A549 (cell line): ENCODE measurements around the gene PODNL1. TPM values are rescaled to one million over a fixed set of nuclear protein-coding genes. Genes with fewer than 3 reads are reported as not detected.

Source experiments
- ATAC-seq, 2 experiments: fragments of 200-7000 bp in 1 of 2; fragments of >200 bp in 1 of 2; cut with Nextera tagmentation in 1 of 2; cut with Tn5 transposase in 1 of 2; 3 replicates each; pipeline versions ENCODE4 v1.8.0 to v1.9.1; 2018 to 2020; ENCODE audit warnings: mild to moderate bottlenecking in 1 of 2, moderate library complexity in 1 of 2
- CTCF ChIA-PET: fragments of 300-600 bp; sonication (Branson Sonifier 250); formaldehyde crosslinking; extraction: SDS; loops from one replicate; lab custom pipeline; 2021; ENCODE audit warnings: antibody characterized with exemption, inconsistent platforms; lab: Yijun Ruan, JAX
- POLR2A ChIA-PET: fragments of 350-600 bp; formaldehyde crosslinking; extraction: SDS; loops from one replicate; lab custom pipeline; 2021; ENCODE audit warnings: antibody characterized with exemption, inconsistent platforms; lab: Yijun Ruan, JAX
- DNase-seq, 2 experiments: peaks; one replicate each; pipeline versions ENCODE4 v3.0.0 to v3.0.0-alpha.2; 2011 to 2016; ENCODE audit warnings: low read depth in 1 of 2, low spot score in 1 of 2
- FAIRE-seq: peaks from 2 replicates; lab custom pipeline; 2011; peaks lifted over from hg19 to GRCh38; lab: Jason Lieb, UNC
- H3K27ac ChIP-seq, 2 experiments: fragments of >200 bp; sonication (Bioruptor Twin); formaldehyde crosslinking; 3 replicates each; pipeline ENCODE4 v1.5.1; 2016 to 2017
- H3K4me1 ChIP-seq: fragments of >200 bp; sonication (Bioruptor Twin); formaldehyde crosslinking; 3 replicates; pipeline ENCODE4 v1.6.1; 2016
- H3K4me2 ChIP-seq: fragments of >200 bp; sonication (Bioruptor Twin); formaldehyde crosslinking; 3 replicates; pipeline ENCODE4 v1.6.1; 2016
- H3K4me3 ChIP-seq: fragments of >200 bp; sonication (Bioruptor Twin); formaldehyde crosslinking; 3 replicates; pipeline ENCODE4 v1.5.1; 2016
- H3K9me3 ChIP-seq: fragments of >200 bp; sonication (Bioruptor Twin); formaldehyde crosslinking; 3 replicates; pipeline ENCODE4 v1.6.1; 2016
- BHLHE40 ChIP-seq: IDR thresholded peaks from 2 replicates; pipeline ENCODE4 v1.6.1; 2012; ENCODE audit warnings: low read depth, low read length, inconsistent platforms
- CBX8 ChIP-seq: fragments of 200-600 bp; sonication (generic); IDR thresholded peaks from 2 replicates; pipeline ENCODE4 v1.6.1; 2016
- CHD2 ChIP-seq: fragments of 150-350 bp; IDR thresholded peaks from 2 replicates; pipeline ENCODE4 v1.6.1; 2014; ENCODE audit warnings: low read length; ENCODE audit not compliant: partially characterized antibody
- EHF ChIP-seq: fragments of 250-450 bp; sonication (Bioruptor Pico); IDR thresholded peaks from 2 replicates; pipeline ENCODE4 v1.5.0; 2020; ENCODE audit warnings: mild to moderate bottlenecking
- EP300 ChIP-seq, 2 experiments: fragments of >200 bp; sonication (Bioruptor Twin); formaldehyde crosslinking; IDR thresholded peaks; 2 replicates in 1 of 2; 3 replicates in 1 of 2; pipeline ENCODE4 v1.6.1; 2016 to 2017
- FOSB ChIP-seq: fragments of 250-450 bp; sonication (Bioruptor Pico); IDR thresholded peaks from 2 replicates; pipeline ENCODE4 v1.5.0; 2020; ENCODE audit warnings: mild to moderate bottlenecking, moderate library complexity
- GATA3 ChIP-seq: IDR thresholded peaks from 2 replicates; pipeline ENCODE4 v1.6.1; 2012; ENCODE audit warnings: borderline replicate concordance
- HDAC2 ChIP-seq: fragments of 200-600 bp; sonication (generic); IDR thresholded peaks from 2 replicates; pipeline ENCODE4 v1.6.1; 2016
- HOXB13 ChIP-seq: fragments of 250-450 bp; sonication (Bioruptor Pico); IDR thresholded peaks from 2 replicates; pipeline ENCODE4 v1.5.0; 2020; ENCODE audit warnings: low read depth, mild to moderate bottlenecking, moderate library complexity
- HOXB5 ChIP-seq: fragments of 250-450 bp; sonication (Bioruptor Pico); IDR thresholded peaks from 2 replicates; pipeline ENCODE4 v1.5.0; 2020; ENCODE audit warnings: mild to moderate bottlenecking, moderate library complexity
- MAZ ChIP-seq: fragments of 150-350 bp; IDR thresholded peaks from 2 replicates; pipeline ENCODE4 v1.6.1; 2014; ENCODE audit warnings: antibody characterized with exemption, low read depth, low read length, borderline replicate concordance
- NPAS2 ChIP-seq: fragments of 250-450 bp; sonication (Bioruptor Pico); IDR thresholded peaks from 2 replicates; pipeline ENCODE4 v1.8.0; 2022; ENCODE audit warnings: mild to moderate bottlenecking, moderate library complexity, borderline replicate concordance
- NR3C1 ChIP-seq: fragments of >200 bp; sonication (Bioruptor Twin); formaldehyde crosslinking; IDR thresholded peaks from 3 replicates; pipeline ENCODE4 v1.6.1; 2017
- POLR2A ChIP-seq: IDR thresholded peaks from 2 replicates; pipeline ENCODE4 v1.6.1; 2012; ENCODE audit warnings: mild to moderate bottlenecking, low read length
- POLR2AphosphoS2 ChIP-seq: conservative IDR thresholded peaks from 2 replicates; pipeline ENCODE4 v1.6.1; 2012; ENCODE audit warnings: low read length, improper control_type of control experiment, inconsistent platforms
- RAD21 ChIP-seq, 2 experiments: fragments of >200 bp in 1 of 2; sonication (Bioruptor Twin) in 1 of 2; formaldehyde crosslinking in 1 of 2; IDR thresholded peaks in 1 of 2; conservative IDR thresholded peaks in 1 of 2; 2 replicates in 1 of 2; 3 replicates in 1 of 2; pipeline ENCODE4 v1.6.1; 2012 to 2018; ENCODE audit warnings: inconsistent platforms in 1 of 2
- RARB ChIP-seq: fragments of 250-450 bp; sonication (Bioruptor Pico); IDR thresholded peaks from 2 replicates; pipeline ENCODE4 v1.8.0; 2021; ENCODE audit warnings: mild to moderate bottlenecking, moderate library complexity
- RCOR1 ChIP-seq: fragments of 150-350 bp; IDR thresholded peaks from 2 replicates; pipeline ENCODE4 v1.6.1; 2014; ENCODE audit warnings: antibody characterized with exemption, low read length, low read depth
- RNF2 ChIP-seq: fragments of 200-600 bp; sonication (generic); IDR thresholded peaks from 2 replicates; pipeline ENCODE4 v1.6.1; 2016; ENCODE audit warnings: low read depth, mild to moderate bottlenecking, antibody characterized with exemption, moderate library complexity, borderline replicate concordance
- TFCP2L1 ChIP-seq: fragments of 250-450 bp; sonication (Bioruptor Pico); IDR thresholded peaks from 2 replicates; pipeline ENCODE4 v1.5.0; 2021; ENCODE audit warnings: mild to moderate bottlenecking
- TP53 ChIP-seq: fragments of 250-450 bp; sonication (Bioruptor Pico); IDR thresholded peaks from 2 replicates; pipeline ENCODE4 v1.5.0; 2021; ENCODE audit warnings: mild to moderate bottlenecking, moderate library complexity
- ZC3H11A ChIP-seq: fragments of 450-650 bp; IDR thresholded peaks from 2 replicates; pipeline ENCODE4 v1.6.1; 2014; ENCODE audit warnings: antibody characterized with exemption, mild to moderate bottlenecking
- ZFP36 ChIP-seq: fragments of 450-650 bp; IDR thresholded peaks from 2 replicates; pipeline ENCODE4 v1.6.1; 2014; ENCODE audit warnings: borderline replicate concordance; ENCODE audit not compliant: partially characterized antibody
- ZNF302 ChIP-seq: fragments of 250-450 bp; sonication (Bioruptor Pico); IDR thresholded peaks from 2 replicates; pipeline ENCODE4 v1.9.0; 2021; ENCODE audit warnings: inconsistent platforms, mild to moderate bottlenecking, moderate library complexity
- WGBS: methylation state at CpG from one replicate; pipeline ENCODE4 v1.1.6; 2017; ENCODE audit errors: missing lambda C conversion rate; 5-methylcytosine and 5-hydroxymethylcytosine counted together
- polyA plus RNA-seq, 4 experiments: library from polyadenylated mRNA; depleted of rRNA in 3 of 4; stranded (reverse); fragments of >200 nt; fragmentation: RNase III in 1 of 4; extraction: RNeasy Plus Mini Kit Qiagen cat#74134 plus additional on column Dnase treatment in 1 of 4; gene quantifications; 2 replicates in 3 of 4; 3 replicates in 1 of 4; pipeline ENCODE4 v1.2.3, GENCODE V29; 2011 to 2017
- TF ChIP-seq, protein P1 (sequence below): fragments of 450-650 bp; IDR thresholded peaks from 2 replicates; pipeline ENCODE4 v1.6.1; 2014; ENCODE audit warnings: antibody characterized with exemption
- TF ChIP-seq, protein P2 (sequence below): IDR thresholded peaks from 2 replicates; pipeline ENCODE4 v1.6.1; 2012
- TF ChIP-seq, protein P3 (sequence below): fragments of 250-450 bp; sonication (Bioruptor Pico); IDR thresholded peaks from 2 replicates; pipeline ENCODE4 v1.5.0; 2021; ENCODE audit warnings: mild to moderate bottlenecking, moderate library complexity, borderline replicate concordance
- TF ChIP-seq, protein P4 (sequence below): fragments of 150-350 bp; IDR thresholded peaks from 2 replicates; pipeline ENCODE4 v1.6.1; 2014; ENCODE audit warnings: low read depth, mild to moderate bottlenecking, low read length
- TF ChIP-seq, protein P5 (sequence below): fragments of >200 bp; sonication (Bioruptor Twin); formaldehyde crosslinking; IDR thresholded peaks from 2 replicates; pipeline ENCODE4 v1.6.1; 2016
- TF ChIP-seq, protein P6 (sequence below): fragments of >200 bp; sonication (Bioruptor Twin); formaldehyde crosslinking; IDR thresholded peaks from 3 replicates; pipeline ENCODE4 v1.6.1; 2016

PODNL1 gene
- polyA plus RNA-seq, 2 of the 4 experiments (the other 2 are of a cell fraction), result 0.79 to 1.3 TPM

DNA sequence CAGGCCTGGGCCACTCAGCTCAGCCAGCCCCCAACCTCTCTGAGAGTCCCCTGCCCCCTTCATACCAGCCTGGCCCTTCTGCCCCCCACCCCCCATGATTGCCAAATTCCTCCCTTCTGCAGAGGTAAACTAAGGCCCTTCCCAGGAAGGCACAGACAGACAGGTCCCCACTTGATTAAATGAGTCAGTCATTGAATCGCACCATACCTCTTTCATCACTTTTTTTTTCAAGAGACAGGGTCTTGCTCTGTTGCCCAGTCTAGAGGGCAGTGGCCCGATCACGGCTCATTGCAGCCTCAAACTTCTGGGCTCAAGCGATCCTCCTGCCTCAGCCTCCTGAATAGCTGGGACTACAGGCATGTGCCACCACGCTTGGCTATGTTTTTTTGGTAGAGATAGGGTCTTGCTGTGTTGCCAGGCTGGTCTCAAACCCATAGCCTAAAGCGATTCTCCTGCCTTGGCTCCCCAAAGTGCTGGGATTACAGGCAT, 6.0 kb downstream of the PODNL1 start:
- Histone ChIP-seq H3K27ac (no peak overlapping the region), H3K4me2 (no peak overlapping the region), H3K4me3 (no peak overlapping the region), H3K4me1 (0 out of 3 replicates have a peak, but pooled peaks cover 3% of the 10 kb centered on the region), H3K9me3 (no peaks in the 10 kb centered on the region)
- FAIRE-seq (no peak), DNase-seq (no peak), ATAC-seq (no peak)
- POLR2A ChIA-PET, result no interaction called here
- WGBS, result 85% methylated on average over 6 of the region's 6 CpGs
- CTCF ChIA-PET, result no interaction called here
- TF ChIP-seq FOSB (CRISPR knock-in tag) (no peak), HOXB13 (CRISPR knock-in tag) (no peak), ZNF302 (CRISPR knock-in tag) (no peak), RNF2 (no peak), NPAS2 (CRISPR knock-in tag) (no peak), EP300 (IDR thresholded peaks at IDR 0.05) (no peak), ZFP36 (no peak), RCOR1 (no peak), POLR2AphosphoS2 (no peak), GATA3 (no peak), EHF (no peak), RARB (no peak), POLR2A (no peak), TP53 (CRISPR knock-in tag) (no peak), CBX8 (no peak), CHD2 (no peak)
- TF ChIP-seq, protein P1, sequence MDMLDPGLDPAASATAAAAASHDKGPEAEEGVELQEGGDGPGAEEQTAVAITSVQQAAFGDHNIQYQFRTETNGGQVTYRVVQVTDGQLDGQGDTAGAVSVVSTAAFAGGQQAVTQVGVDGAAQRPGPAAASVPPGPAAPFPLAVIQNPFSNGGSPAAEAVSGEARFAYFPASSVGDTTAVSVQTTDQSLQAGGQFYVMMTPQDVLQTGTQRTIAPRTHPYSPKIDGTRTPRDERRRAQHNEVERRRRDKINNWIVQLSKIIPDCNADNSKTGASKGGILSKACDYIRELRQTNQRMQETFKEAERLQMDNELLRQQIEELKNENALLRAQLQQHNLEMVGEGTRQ, result no peak
- TF ChIP-seq, protein P2, sequence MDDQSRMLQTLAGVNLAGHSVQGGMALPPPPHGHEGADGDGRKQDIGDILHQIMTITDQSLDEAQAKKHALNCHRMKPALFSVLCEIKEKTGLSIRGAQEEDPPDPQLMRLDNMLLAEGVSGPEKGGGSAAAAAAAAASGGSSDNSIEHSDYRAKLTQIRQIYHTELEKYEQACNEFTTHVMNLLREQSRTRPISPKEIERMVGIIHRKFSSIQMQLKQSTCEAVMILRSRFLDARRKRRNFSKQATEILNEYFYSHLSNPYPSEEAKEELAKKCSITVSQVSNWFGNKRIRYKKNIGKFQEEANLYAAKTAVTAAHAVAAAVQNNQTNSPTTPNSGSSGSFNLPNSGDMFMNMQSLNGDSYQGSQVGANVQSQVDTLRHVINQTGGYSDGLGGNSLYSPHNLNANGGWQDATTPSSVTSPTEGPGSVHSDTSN, result no peak
- TF ChIP-seq, protein P3, sequence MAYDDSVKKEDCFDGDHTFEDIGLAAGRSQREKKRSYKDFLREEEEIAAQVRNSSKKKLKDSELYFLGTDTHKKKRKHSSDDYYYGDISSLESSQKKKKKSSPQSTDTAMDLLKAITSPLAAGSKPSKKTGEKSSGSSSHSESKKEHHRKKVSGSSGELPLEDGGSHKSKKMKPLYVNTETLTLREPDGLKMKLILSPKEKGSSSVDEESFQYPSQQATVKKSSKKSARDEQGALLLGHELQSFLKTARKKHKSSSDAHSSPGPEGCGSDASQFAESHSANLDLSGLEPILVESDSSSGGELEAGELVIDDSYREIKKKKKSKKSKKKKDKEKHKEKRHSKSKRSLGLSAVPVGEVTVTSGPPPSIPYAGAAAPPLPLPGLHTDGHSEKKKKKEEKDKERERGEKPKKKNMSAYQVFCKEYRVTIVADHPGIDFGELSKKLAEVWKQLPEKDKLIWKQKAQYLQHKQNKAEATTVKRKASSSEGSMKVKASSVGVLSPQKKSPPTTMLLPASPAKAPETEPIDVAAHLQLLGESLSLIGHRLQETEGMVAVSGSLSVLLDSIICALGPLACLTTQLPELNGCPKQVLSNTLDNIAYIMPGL (CRISPR knock-in tag), result no peak
- TF ChIP-seq, protein P4, sequence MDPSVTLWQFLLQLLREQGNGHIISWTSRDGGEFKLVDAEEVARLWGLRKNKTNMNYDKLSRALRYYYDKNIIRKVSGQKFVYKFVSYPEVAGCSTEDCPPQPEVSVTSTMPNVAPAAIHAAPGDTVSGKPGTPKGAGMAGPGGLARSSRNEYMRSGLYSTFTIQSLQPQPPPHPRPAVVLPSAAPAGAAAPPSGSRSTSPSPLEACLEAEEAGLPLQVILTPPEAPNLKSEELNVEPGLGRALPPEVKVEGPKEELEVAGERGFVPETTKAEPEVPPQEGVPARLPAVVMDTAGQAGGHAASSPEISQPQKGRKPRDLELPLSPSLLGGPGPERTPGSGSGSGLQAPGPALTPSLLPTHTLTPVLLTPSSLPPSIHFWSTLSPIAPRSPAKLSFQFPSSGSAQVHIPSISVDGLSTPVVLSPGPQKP, result no peak
- TF ChIP-seq, all 56 proteins: peak for 0

DNA sequence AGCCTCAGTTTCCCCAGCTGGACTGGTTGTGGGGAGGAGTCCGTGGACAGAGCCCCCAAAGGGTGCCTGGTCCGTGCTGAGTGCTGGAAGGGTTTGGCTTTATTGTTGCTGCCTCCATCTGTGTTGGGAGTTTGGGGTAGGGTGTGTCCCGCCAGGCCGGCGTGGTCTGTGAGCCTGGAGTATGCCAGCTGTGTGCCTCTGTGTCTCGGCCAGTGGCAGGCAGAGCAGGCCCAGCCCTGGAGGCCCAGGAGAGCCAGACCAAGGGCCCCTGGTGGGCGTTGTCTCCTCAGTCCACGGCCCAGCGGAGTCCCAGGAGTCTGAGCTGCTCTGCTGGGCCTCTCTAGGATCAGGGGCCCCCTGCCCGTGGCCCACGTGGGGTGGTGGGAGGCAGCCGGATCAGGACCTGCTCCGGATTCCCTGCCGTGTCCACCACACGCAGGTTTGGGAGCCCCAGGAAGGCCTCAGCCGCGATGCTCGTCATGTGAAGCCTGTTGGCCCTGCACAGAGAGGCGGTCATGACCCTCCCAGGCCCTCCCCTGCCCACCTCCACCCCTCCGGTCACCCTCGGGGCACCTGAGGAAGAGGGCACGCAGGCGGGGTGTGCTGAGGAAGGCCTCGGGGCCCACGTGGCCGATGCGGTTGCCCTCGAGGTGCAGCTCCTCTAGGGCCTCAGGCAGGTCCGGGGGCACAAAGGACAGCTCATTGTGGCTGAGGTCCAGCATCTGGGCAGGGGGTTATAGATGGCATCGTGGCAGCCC, 6.6 kb downstream of the PODNL1 start:
- ATAC-seq, result no peak
- 43% methylated on average over 1 of the region's 30 CpGs for whole genome bisulfite sequencing
- TF ChIP-seq GATA3 (no peak), POLR2A (no peak), HOXB5 (CRISPR knock-in tag) (no peak), MAZ (no peak), EHF (no peak), RAD21 (conservative IDR thresholded peaks at IDR 0.05 in 1 of 2, IDR thresholded peaks at IDR 0.05 in 1 of 2) (no peak), HOXB13 (CRISPR knock-in tag) (no peak), FOSB (CRISPR knock-in tag) (no peak), NR3C1 (no peak), HDAC2 (no peak), TFCP2L1 (CRISPR knock-in tag) (no peak), ZC3H11A (no peak), EP300 (IDR thresholded peaks at IDR 0.05) (no peak), BHLHE40 (no peak), ZNF302 (CRISPR knock-in tag) (no peak)
- TF ChIP-seq, protein P5, sequence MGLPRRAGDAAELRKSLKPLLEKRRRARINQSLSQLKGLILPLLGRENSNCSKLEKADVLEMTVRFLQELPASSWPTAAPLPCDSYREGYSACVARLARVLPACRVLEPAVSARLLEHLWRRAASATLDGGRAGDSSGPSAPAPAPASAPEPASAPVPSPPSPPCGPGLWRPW, result no peak
- TF ChIP-seq, protein P6, sequence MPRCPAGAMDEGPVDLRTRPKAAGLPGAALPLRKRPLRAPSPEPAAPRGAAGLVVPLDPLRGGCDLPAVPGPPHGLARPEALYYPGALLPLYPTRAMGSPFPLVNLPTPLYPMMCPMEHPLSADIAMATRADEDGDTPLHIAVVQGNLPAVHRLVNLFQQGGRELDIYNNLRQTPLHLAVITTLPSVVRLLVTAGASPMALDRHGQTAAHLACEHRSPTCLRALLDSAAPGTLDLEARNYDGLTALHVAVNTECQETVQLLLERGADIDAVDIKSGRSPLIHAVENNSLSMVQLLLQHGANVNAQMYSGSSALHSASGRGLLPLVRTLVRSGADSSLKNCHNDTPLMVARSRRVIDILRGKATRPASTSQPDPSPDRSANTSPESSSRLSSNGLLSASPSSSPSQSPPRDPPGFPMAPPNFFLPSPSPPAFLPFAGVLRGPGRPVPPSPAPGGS, result no peak

More for the DNA sequence above, 6.6 kb downstream of the PODNL1 start:
- Histone ChIP-seq H3K4me1 (0 out of 3 replicates have a peak, but pooled peaks cover 3% of the 10 kb centered on the region), H3K4me3 (no peak overlapping the region), H3K9me3 (no peaks in the 10 kb centered on the region), H3K27ac (no peak overlapping the region), H3K4me2 (no peak overlapping the region)
- DNase-seq (no peak), FAIRE-seq (no peak)
- ChIA-PET CTCF (no interaction called here), POLR2A (no interaction called here)
